ENCODE results near the gene E2F2. TPM values are rescaled to one million over a fixed set of nuclear protein-coding genes. Genes with fewer than 3 reads are reported as not detected.
"Not testable (repeated sequence)": the region's sequence is repeated elsewhere in the genome, so short reads cannot be mapped to it uniquely, and the experiment has no call there.

E2F2 gene
- total RNA-seq, 2 donors from 2014 or later, result 0.14 to 0.35 TPM

GRCh38 chr1:23497777-23498439 is 33.1 kb downstream of the E2F2 start:
- ATAC-seq (ENCODE audit: insufficient number of reproducible peaks, low FRiP score, low read depth) (no peak), DNase-seq (ENCODE audit: low spot score) (no peak)
- no peak overlapping the region for H3K4me3 ChIP-seq
- H3K27ac ChIP-seq, result no peak overlapping the region
- H3K36me3 ChIP-seq, result no peaks in the 10 kb centered on the region
- no peaks in the 10 kb centered on the region for H3K27me3 ChIP-seq (replicated peaks; ENCODE audit: insufficient read depth)
- no peaks in the 10 kb centered on the region for H3K9me3 ChIP-seq
- H3K4me1 ChIP-seq (ENCODE audit: control insufficient read depth in 1 of 2, low read depth in 2 of 2), result no peaks in the 10 kb centered on the region
- TF ChIP-seq, protein P1, sequence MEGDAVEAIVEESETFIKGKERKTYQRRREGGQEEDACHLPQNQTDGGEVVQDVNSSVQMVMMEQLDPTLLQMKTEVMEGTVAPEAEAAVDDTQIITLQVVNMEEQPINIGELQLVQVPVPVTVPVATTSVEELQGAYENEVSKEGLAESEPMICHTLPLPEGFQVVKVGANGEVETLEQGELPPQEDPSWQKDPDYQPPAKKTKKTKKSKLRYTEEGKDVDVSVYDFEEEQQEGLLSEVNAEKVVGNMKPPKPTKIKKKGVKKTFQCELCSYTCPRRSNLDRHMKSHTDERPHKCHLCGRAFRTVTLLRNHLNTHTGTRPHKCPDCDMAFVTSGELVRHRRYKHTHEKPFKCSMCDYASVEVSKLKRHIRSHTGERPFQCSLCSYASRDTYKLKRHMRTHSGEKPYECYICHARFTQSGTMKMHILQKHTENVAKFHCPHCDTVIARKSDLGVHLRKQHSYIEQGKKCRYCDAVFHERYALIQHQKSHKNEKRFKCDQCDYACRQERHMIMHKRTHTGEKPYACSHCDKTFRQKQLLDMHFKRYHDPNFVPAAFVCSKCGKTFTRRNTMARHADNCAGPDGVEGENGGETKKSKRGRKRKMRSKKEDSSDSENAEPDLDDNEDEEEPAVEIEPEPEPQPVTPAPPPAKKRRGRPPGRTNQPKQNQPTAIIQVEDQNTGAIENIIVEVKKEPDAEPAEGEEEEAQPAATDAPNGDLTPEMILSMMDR (IDR thresholded peaks at IDR 0.05), result no peak

DNA sequence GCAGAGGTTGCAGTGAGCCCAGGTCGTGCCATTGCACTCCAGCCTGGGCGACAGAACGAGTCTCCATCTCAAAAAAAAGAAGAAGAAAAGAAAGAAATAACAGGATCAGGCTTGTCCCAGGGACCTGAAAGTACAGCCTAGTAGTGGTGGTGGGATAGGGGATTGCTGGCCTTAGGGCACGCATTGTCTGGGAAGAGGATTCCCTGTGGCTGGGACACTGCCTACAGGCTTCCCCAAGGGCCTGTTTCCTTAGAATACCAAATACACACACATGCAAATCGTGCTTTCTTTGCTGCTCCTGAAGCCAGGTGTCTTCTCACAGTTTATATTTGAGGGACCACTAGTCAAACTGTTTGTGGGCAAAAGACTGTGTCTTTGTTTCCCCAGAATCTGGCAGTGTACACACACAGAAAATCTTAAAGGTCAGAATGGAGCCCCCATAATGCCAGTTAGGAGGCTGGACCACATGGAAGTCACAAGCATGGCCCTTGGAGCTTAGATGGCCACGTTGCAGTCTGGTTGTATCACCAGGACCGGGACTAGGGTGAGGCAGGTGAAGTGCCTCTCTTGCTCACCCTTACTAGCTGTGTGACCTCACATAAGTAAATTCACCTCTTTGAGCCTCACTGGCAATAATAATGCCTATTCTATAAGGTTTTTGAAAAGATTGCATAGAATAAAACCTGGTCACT is 34.4 kb downstream of the E2F2 start:
- DNase-seq (ENCODE audit: low spot score) (no peak), ATAC-seq (ENCODE audit: insufficient number of reproducible peaks, low FRiP score, low read depth) (no peak)
- Histone ChIP-seq H3K4me3 (no peak overlapping the region), H3K36me3 (no peaks in the 10 kb centered on the region), H3K4me1 (ENCODE audit: control insufficient read depth in 1 of 2, low read depth in 2 of 2) (no peaks in the 10 kb centered on the region), H3K27ac (no peak overlapping the region), H3K27me3 (replicated peaks; ENCODE audit: insufficient read depth) (no peaks in the 10 kb centered on the region), H3K9me3 (no peaks in the 10 kb centered on the region)
- TF ChIP-seq, protein P1 (IDR thresholded peaks at IDR 0.05), result no peak

DNA sequence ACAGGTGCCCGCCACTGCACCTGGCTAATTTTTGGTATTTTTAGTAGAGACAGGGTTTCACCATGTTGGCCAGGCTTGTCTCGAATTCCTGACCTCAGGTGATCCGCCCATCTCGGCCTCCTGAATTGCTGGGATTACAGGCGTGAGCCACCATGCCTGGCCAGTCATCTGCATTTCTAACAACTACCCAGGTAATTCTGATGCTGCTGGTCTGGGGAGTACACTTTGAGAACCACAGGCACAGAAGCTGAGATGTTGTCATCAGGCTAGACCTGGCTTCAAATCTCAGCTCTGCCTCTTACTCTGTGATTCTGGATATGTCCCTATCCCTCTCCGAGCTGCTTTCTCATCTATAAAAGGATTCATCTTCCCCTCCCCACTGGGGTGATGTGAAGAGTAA is 36.2 kb downstream of the E2F2 start:
- not testable (repeated sequence) for H3K36me3 ChIP-seq; H3K27ac ChIP-seq; H3K4me3 ChIP-seq; H3K4me1 ChIP-seq (ENCODE audit: control insufficient read depth in 1 of 2, low read depth in 2 of 2); H3K9me3 ChIP-seq; DNase-seq (ENCODE audit: low spot score); H3K27me3 ChIP-seq (replicated peaks; ENCODE audit: insufficient read depth); ATAC-seq (ENCODE audit: insufficient number of reproducible peaks, low FRiP score, low read depth)

DNA sequence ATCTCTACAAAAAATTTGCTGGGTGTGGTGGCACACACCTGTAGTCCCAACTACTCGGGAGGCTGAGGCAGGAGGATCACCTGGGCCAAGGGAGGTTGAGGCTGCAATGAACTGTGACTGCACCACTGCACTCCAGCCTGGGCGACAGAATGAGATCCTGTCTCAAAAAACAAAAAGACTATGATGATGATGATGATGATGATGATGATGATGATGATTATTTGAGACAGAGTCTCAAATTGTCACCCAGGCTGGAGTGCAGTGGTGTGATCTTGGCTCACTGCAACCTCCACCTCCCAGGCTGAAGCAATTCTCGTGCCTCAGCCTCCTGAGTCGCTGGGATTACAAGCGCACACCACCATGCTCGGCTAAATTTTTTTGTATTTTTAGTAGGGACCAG is 38.3 kb downstream of the E2F2 start:
- H3K4me1 ChIP-seq (ENCODE audit: control insufficient read depth in 1 of 2, low read depth in 2 of 2); H3K27me3 ChIP-seq (replicated peaks; ENCODE audit: insufficient read depth); ATAC-seq (ENCODE audit: insufficient number of reproducible peaks, low FRiP score, low read depth): not testable (repeated sequence)

DNA sequence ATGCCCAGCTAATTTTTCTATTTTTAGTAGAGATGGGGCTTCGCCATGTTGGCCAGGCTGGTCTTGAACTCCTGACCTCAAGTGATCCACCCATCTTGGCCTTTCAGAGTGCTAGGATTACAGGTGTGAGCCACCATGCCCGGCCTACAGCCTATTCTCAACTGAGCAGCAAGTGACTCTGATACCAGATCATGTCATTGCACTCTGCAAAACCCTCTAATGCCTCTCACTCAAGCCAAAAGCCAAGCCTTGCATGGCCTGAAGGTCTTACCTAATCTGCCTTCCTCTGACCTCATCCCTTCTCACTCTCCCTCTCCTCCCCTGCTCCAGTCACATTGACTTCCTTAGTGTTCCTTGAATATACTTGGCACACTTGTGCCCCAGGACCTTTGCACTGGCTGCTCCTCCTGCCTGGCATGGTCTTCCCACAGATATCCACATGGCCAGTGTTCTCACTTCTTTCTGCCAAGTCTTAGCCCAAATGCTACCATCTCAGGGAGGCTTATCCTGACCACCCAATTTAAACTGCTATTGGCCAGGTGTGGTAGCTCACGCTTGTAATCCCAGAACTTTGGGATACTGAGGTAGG is 38.8 kb downstream of the E2F2 start:
- Histone ChIP-seq H3K9me3 (no peaks in the 10 kb centered on the region), H3K27ac (no peak overlapping the region), H3K36me3 (no peaks in the 10 kb centered on the region), H3K4me3 (no peak overlapping the region), H3K27me3 (replicated peaks; ENCODE audit: insufficient read depth) (no peaks in the 10 kb centered on the region), H3K4me1 (ENCODE audit: control insufficient read depth in 1 of 2, low read depth in 2 of 2) (no peaks in the 10 kb centered on the region)
- ATAC-seq (ENCODE audit: insufficient number of reproducible peaks, low FRiP score, low read depth) (no peak), DNase-seq (ENCODE audit: low spot score) (no peak)
- TF ChIP-seq, protein P1 (IDR thresholded peaks at IDR 0.05), result no peak

More for the DNA sequence above, 38.3 kb downstream of the E2F2 start:
- not testable (repeated sequence) for H3K27ac ChIP-seq; H3K9me3 ChIP-seq; DNase-seq (ENCODE audit: low spot score); H3K4me3 ChIP-seq; H3K36me3 ChIP-seq

DNA sequence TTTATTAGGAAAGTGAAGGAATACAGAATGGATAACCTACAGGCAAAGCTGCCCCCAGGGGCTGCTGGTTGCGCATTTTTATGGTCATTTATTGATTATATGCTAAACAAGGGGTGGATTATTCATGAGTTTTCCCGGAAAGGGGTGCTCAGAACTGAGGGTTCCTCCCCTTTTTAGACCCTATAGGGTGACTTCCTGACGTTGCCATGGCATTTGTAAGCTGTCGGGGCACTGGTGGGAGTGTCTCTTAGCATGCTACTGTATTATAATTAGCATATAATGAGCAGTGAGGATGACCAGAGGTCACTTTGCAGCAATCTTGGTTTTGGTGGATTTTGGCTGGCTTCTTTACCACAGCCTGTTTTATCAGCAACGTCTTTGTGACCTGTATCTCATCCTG is 41.2 kb downstream of the E2F2 start:
- TF ChIP-seq, protein P1 (IDR thresholded peaks at IDR 0.05), result no peak
- no peaks in the 10 kb centered on the region for H3K27me3 ChIP-seq (replicated peaks; ENCODE audit: insufficient read depth)
- H3K27ac ChIP-seq, result no peak overlapping the region
- peaks cover 0 to 6% of the 10 kb centered on the region in 2 donors for H3K4me1 ChIP-seq (ENCODE audit: control insufficient read depth in 1 of 2, low read depth in 2 of 2)
- no peaks in the 10 kb centered on the region for H3K36me3 ChIP-seq
- no peaks in the 10 kb centered on the region for H3K9me3 ChIP-seq
- ATAC-seq (ENCODE audit: insufficient number of reproducible peaks, low FRiP score, low read depth), result no peak
- no peak for DNase-seq (ENCODE audit: low spot score)
- H3K4me3 ChIP-seq, result no peak overlapping the region

Measured in thoracic aorta (tissue), 2 donors.